HG02973 (cell line): Measurements from ENCODE around the gene DGLUCY.
"Not testable (repeated sequence)": the region's sequence is repeated elsewhere in the genome, so short reads cannot be mapped to it uniquely, and the experiment has no call there.

Experiments used
- ATAC-seq: cut with Tn5 transposase; IDR thresholded peaks from one replicate; pipeline ENCODE4 v1.9.1; 2021; ENCODE audit warnings: moderate library complexity; ENCODE audit not compliant: unreplicated experiment

DGLUCY gene

GRCh38 chr14:91167380-91167770 lies 53.5 kb downstream of the DGLUCY start:
- ATAC-seq = no peak

DNA sequence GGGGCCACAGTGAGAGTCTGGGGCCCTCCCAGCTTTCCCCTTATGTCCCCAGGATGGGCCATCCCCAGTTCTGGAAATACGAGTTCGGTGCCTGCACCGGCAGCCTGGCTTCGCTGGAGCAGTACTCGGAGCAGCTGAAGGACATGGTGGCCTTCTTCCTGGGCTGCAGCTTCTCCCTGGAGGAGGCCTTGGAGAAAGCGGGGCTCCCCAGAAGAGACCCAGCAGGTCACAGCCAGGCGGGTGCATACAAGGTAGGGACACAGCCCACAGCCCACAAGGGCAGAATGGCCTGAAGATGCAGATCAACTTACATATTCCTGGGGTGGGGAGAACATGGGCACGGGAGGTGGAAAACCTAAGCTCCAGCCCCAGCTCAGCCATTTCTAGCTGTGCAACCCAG lies 56.1 kb downstream of the DGLUCY start:
- no peak for ATAC-seq

- no peak for ATAC-seq
These were observed 56.7 kb downstream of the DGLUCY start for GRCh38 chr14:91170504-91171121.

DNA sequence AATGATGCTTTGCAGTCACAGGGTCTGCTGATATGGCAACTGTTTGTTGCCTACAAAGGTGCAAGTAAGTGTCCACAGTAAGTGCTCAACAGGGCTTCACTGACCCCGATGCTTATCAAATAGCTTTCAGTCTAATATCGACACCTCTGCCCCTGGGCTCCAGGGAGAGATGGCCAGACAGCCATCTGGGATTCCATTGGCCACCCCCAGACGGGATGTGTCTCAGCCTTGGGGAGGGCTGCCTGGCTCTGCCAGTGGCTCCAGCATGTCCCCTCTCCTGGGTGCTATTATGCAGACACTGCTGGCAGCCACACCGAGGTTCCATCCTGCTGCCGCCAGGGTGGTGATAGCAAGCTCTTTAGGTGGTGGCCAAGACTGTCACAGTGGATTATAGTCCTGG lies 57.4 kb downstream of the DGLUCY start:
- no peak for ATAC-seq

GRCh38 chr14:91173221-91173670 lies 59.4 kb downstream of the DGLUCY start:
- ATAC-seq = no peak

- ATAC-seq = no peak
These were observed 60.0 kb downstream of the DGLUCY start for GRCh38 chr14:91173904-91174303.

DNA sequence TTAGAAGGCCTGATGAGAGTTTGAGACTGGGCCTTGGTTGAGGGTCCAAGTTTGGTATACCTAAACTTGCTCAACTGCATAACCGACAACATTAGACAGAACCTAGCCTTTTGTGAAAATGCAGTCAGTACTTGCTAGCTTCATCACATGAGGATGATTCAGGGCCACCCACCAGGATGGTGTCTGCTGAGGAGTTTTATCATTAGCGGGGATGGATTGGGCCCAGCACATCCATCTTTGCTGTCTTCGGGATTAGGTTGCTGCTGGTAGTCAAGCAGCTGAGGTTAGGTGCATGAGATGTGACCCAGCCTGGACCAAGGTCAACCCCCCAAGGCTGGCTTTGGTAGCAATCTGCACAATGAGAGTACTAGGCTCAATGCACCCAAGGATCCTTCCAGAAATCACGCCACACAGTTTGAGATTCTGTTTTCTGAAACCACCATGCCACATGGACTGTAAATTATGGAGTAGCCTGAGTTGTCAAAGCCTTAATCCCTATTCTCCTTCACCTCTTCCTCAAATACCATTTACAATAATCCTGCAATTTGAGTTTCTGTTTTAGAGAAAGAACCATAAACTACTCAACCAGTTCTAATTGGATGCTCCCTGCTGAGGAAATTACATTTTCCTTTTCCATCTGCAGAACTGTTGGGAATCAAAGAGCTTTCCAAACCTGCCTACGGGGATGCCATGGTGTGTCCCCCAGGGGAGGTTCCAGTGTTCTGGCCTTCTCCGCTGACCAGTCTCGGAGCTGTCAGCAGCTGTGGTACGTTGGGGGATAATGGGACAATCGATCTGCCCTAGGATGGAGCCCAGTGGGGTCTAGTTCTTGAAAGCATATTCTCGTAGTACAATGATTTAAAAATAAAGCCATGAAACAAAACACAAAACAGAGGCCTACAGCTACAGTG lies 61.7 kb downstream of the DGLUCY start:
- ATAC-seq = no peak

DNA sequence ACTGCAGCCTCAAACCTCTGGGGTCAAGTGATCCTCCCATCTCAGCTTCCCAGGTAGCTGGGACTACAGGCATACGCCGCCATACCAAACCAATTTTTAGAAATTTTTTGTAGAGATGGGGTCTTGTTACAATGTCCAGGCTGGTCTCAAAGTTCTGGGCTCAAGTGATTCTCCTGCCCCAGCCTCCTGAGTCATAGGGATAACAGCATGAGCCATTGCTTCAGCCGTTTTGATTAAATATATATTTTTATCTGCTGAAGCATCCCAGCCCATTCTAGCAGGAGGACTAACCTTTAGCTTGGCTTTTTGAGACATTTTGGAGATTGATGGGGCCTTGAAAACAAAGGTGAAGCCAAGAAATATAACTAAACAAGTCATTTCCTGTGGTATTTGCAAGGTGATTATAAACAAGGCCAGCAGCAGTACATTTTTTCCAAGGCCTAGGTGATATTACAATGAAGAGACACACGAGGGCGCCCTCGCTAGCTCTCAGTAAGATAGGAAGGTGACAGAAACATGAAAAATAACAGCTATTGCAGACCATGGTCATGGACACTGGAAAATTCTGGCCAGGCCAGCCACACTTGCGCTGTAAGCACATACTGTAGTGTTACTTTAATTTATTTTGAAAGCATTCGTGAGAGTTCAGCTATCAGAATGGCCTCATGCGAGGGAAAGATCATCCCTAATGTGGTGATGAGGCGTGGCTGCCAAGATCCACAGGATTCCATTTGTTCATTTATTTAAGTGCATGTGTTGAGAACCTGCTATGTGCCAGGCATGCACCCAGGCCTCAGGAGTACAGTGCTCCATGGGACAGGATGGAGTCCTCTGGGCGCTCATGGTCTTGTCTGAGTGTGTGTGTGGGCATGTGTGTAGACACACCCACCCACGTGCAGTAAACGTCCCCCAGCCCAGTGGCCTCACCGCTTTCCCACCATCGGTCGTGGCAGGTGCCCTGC lies 63.5 kb downstream of the DGLUCY start:
- ATAC-seq = no peak

GRCh38 chr14:91180611-91181010 lies 66.7 kb downstream of the DGLUCY start:
- no peak for ATAC-seq

DNA sequence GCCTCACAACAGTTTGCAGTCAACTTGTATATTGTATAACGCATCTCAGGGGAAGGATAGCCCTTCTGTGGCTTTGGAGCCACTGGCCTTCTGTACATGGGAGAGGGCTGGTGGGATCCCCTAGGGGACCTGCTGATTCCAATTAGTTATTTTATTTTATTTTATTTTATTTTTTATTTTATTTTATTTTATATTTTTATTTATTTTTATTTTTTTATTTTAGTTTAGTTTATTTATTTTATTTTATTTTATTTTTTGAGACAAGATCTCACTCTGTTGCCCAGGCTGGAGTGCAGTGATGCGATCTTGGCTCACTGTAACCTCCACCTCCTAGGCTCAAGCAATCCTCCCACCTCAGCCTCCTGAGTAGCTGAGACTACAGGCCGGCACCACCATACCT lies 68.9 kb downstream of the DGLUCY start:
- not testable (repeated sequence) for ATAC-seq

DNA sequence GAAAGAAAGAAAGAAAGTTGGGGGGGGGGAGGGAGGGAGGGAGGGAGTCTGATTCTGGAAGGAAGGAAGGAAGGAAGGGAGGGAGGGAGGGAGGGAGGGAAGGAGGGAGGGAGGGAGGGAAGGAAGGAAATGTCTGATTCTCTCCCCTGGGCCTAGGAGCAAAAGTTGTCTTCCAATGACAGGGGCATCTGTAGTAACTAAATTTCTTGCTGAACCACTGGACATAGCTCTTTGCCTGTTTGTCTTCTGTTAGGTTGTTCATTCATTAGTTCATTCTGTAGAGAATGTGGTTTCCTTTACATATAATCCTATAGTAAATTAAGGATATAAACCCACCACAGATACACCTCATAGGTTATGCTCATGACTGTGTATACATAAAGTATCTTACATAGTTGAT lies 70.7 kb downstream of the DGLUCY start:
- no peak for ATAC-seq

- no peak for ATAC-seq
These were observed 71.8 kb downstream of the DGLUCY start for GRCh38 chr14:91185721-91186120.

- no peak for ATAC-seq
These were observed 72.7 kb downstream of the DGLUCY start for GRCh38 chr14:91186515-91187066.

DNA sequence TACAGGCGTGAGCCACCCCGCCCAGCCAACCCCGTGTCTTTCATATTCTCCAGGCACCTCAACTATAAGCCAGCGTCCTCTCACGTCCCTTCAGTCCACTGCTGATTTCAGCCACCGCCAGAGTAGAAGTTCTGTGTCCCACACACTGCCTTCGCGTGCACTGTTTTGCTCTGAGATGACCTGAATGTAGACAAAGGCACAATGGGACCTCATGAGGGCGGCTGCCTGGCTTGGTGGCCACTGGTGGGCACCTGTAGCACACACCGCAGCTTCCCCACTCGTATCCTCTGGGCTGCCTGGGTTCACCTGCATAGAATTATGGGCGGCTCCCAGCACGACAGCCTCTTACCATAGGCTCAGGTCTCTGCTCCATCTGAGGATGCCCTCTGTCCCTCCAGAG lies 73.4 kb downstream of the DGLUCY start:
- no peak for ATAC-seq

GRCh38 chr14:91190853-91191252 lies 77.0 kb downstream of the DGLUCY start:
- ATAC-seq = no peak

GRCh38 chr14:91193069-91193468 lies 79.2 kb downstream of the DGLUCY start:
- no peak for ATAC-seq

DNA sequence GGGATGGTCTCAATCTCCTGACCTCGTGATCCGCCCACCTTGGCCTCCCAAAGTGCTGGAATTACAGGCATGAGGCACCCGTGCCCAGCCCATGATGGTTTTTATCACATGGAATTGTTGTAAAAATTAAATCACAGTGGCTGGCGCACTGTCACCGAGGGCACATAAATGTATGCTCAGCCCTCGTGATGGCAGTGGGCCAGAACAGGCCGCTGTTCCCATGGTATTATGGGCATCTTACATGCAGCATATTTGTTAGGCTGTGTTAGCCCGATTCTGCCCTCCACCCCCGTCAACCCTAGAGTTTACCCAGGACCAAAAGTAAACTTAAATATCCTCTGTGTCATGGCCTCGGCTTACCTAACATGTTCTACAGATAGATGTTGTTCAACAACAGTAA lies 82.0 kb downstream of the DGLUCY start:
- no peak for ATAC-seq

GRCh38 chr14:91197631-91198030 lies 83.8 kb downstream of the DGLUCY start:
- ATAC-seq = no peak

DNA sequence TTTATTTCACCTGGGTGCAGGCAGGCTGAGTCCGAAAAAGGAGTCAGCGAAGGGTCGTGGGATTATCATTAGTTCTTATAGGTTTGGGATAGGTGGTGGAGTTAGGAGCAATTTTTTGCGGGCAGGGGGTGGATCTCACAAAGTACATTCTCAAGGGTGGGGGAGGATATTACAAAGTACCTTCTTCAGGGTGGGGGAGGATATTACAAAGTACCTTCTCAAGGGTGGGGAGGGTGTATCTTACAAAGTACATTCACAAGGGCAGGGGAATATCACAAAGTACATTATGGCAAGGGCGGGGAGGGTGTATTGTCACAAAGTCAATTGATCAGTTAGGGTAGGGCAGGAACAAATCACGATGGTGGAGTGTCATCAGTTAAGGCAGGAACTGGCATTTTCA lies 86.9 kb downstream of the DGLUCY start:
- ATAC-seq = not testable (repeated sequence)

DNA sequence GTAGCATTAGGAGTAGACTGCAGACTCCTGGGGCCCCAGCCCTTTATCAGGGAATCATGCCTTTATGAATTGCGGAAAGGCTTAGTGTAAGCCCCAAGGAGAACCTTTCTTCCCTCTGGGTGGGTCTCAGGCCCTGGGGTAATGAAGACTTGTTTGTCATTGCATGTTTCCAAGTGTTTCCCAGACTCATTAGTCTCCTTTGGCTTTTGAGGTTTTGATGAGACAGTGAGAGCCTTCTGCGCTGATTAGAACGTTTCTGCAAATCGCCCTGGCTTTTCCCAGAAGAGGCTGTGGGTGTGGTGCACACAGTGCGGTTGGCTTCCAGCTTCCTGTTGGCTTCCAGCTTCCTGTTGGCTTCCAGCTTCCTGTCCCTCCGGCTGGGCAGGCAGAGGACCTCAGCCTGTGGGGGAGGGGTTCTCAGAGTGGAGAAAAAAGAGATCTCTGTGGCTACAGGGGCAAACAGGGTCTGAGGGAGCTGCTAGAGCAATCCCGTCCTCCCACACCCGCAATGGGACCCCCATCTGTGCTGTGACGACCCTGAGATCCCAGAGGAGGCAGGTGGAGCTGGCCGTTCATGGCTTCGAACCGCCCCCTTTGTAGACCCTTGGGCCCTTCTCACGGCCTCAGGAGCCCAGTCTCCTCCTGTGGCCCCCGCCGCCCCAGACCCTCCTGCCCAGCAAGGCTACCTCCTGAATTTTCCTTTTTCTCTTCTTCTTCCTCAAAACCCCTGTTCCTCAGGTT lies 88.5 kb downstream of the DGLUCY start:
- ATAC-seq = no peak
